GM12864 (cell line): ENCODE measurements around the gene ZNF782.
"Not testable (repeated sequence)": the region's sequence is repeated elsewhere in the genome, so short reads cannot be mapped to it uniquely, and the experiment has no call there.

Experiments
- DNase-seq: peaks from one replicate; pipeline ENCODE4 v3.0.0-alpha.2; 2011; ENCODE audit warnings: low read depth
- H3K4me3 ChIP-seq: 2 replicates; pipeline ENCODE4 v1.5.1; 2011; ENCODE audit warnings: mild to moderate bottlenecking, low read depth, low read length, control low read depth
- CTCF ChIP-seq: IDR thresholded peaks from 2 replicates; pipeline ENCODE4 v1.5.1; 2011; ENCODE audit warnings: low read depth, mild to moderate bottlenecking, moderate library complexity, low read length, control low read depth, inconsistent platforms; ENCODE audit errors: missing control alignments

Gene ZNF782

GRCh38 chr9:96853781-96854650 is at the start of gene ZNF782:
ZNF782 (minus strand) TSS chr9:96854514; CDS start chr9:96851961, 2,553 bp downstream.
- H3K4me3 ChIP-seq = peak within 1 kb of the TSS; percentile 99
- peak; percentile 75 for DNase-seq
- no peak for TF ChIP-seq CTCF

- not testable (repeated sequence) for DNase-seq, H3K4me3 ChIP-seq
These were observed 45.7 kb upstream of the ZNF782 start for GRCh38 chr9:96900010-96900409.

GRCh38 chr9:96892131-96892530 is 37.8 kb upstream of the ZNF782 start:
- no peak overlapping the region for H3K4me3 ChIP-seq
- no peak for DNase-seq
- TF ChIP-seq CTCF = no peak

- no peak for TF ChIP-seq CTCF
- DNase-seq = no peak
- H3K4me3 ChIP-seq = no peak overlapping the region
These were observed 34.3 kb upstream of the ZNF782 start for GRCh38 chr9:96888591-96888990.

- DNase-seq = no peak
- no peak for TF ChIP-seq CTCF
- H3K4me3 ChIP-seq = no peak overlapping the region
These were observed 31.1 kb upstream of the ZNF782 start for GRCh38 chr9:96885424-96885823.

- no peak overlapping the region for H3K4me3 ChIP-seq
- DNase-seq = no peak
- no peak for TF ChIP-seq CTCF
These were observed 30.1 kb upstream of the ZNF782 start for GRCh38 chr9:96884443-96884842.

GRCh38 chr9:96883922-96884321 is 29.6 kb upstream of the ZNF782 start:
- DNase-seq = no peak
- no peak for TF ChIP-seq CTCF
- no peak overlapping the region for H3K4me3 ChIP-seq
